ENCODE data around the gene APOA4.
"Not testable (repeated sequence)": the region's sequence is repeated elsewhere in the genome, so short reads cannot be mapped to it uniquely, and the experiment has no call there.

APOA4 gene

GRCh38 chr11:116828632-116829524 is 5.8 kb upstream of the APOA4 start:
- DNase-seq, result no peak

DNA sequence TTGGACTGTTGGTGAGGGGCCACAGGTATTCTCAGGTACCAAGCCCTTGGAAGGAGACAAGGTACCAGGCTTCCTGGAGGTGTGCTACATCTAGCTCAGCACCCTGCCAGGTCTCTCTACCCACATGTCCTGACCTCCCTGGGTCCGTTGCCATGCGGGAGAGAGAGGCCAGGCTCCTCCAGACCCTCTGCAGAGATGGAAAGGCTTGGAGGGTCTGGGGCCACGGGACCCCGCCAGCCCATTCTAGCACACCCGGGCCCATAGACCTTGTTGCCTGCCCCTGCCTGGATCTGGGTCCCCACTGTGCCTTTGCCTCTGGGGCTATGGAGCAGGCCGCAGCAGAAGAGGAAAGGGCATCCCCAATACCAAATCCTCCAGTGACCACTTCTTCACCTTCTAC is 4.4 kb upstream of the APOA4 start:
- no peak for DNase-seq

DNA sequence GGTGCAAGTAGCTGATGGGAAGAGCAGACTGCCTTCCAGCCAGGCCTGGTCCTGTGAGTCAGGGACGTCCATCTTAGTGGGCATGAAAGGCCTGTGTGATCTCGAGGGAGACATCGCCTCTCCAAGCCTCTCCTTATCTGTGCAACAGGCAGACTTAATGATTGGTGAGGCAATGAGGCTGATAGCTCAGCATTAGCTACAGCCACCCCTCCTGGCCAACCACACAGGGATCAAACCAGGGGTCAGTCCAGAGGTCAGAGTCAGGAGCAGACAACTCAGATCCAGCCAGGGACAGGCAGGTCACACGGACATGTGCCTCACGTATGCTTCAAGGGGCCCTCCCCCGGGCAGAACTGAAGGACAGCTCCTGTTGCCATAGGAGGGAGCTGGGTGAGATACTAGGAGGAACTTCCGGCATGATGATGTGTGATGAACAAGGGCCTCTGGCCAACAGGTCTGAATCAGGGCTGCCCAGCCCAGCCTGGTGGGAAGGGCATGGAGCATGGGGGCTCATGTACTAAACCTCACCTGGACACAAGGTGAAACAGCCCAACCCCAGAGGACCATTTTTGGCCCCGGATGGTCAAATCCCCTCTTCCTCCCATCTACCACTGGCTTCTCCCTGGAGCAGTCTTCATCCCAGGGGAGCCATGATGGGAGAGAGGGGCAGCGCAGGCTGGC is 3.8 kb upstream of the APOA4 start:
- no peak for DNase-seq

DNA sequence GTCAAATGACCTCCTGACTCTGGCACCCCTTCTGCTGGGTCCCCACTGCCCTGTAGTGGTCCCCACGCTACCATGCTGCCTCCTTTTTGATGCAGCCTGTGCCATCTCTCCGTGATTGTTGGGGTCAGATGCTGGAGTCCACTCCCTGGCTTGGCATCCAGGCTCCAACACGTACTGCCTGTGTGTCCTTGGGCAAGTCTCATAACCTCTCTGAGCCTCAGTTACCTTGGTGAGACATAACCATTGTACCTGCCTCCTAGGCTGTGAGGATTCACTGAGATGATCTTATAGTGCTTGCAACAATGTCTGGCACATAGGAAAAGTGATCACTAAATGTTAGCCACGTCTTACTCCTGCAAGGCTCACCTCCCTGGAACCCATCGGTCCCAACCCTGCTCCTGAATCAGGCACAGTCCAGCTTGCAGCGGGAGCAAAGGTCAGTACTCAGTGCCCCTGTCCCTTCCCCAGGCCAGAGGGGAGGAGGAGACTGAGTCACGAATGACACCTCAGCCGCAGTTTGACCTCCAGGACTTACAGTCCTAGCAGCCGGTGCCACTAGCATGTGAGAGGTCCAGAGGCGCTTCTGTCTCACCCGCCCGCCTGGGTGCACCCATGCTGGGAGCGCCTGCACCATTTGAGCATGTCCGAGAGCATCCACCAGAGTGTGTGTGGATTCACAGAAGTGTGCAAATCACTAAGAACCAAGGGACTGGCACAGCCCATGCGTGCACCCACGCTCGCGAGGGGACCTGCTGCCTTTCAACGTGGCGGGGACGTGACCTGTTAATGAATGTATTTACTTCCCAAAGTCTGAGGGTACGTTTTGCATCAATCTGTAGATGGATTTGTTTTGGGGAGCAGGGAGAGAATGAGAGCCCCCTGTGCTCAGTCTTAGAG is 3.0 kb upstream of the APOA4 start:
- no peak for DNase-seq

DNA sequence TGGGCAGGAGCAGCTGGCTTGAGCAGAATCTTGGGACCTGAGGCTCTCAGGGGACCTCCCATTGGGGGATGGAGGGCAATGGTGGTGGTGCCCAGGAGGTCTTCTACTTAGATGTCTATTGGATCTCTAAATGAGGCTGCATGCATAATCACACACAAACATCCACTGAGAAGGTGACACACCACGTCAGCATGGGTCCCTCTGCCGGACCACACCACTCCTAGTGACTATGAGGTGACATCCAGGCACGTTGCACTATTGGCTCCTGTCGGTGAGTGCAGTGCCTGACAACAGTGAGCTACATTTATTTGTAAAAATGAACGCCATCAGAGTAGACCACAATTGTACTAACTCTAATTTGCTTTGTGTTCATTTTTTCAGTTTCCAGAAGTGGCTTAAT is 2.3 kb upstream of the APOA4 start:
- DNase-seq, result no peak

GRCh38 chr11:116822575-116822974 is 529 bp downstream of the APOA4 start:
- no peak for DNase-seq

DNA sequence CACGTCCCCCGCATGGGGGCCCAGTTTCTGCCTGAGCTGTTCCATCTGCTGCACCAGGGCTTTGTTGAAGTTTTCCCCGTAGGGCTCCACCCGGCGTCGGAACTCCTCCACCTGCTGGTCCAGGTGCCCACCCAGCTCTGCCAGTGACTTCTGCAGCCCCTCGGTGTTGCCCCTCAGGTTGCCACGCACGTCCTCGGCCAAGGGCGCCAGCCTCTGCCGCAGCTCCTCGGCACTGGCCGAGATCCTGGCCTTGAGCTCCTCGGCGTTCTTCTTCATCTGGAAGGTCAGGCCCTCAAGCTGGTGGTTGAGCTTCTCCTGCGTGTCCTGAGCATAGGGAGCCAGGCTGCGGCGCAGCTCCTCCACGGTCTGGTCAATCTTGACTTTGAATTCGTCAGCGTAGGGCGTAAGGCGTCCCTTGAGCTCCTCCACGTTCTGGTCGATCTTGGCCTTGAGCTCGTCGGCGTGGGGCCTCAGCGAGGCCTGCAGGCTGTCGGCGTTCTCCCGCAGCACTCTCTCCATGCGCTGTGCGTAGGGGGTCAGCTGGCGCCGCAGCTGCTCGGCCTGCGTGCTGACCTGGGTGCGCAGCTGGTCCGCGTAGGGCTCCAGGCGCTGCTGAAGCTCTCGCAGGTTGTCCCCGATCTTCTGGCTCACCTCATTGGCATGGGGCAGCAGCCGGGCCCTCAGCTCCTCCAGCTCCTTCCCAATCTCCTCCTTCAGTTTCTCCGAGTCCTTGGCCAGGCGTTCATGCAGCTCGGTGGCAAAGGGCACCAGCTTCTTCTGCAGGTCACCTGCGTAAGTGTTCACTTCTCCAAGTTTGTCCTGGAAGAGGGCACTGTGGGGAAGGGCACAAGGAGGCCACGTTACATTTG is 1.8 kb downstream of the APOA4 start:
- DNase-seq, result no peak

DNA sequence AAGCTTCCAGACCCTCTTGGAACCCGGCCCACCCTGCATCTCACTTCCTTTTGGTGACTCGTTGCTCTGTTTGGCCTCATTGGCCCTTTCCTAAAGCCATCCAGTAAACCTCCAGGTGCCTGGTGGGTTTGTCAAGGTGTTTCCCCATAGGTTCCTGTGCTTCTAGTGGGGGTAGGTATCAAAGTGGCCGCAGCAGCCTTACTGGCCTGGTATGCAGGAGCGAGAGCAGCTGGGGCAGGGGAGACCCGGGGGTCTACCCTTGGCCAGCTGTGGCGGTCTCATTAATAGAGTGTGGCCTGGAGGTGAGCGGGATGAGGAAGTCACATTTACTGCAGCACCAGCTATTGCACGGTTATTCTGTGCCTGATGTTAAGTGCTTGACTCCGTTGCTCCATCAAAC is 4.1 kb downstream of the APOA4 start:
- DNase-seq, result no peak

GRCh38 chr11:116814502-116814901 is 8.6 kb downstream of the APOA4 start:
- DNase-seq, result no peak

- no peak for DNase-seq
These were observed 9.2 kb downstream of the APOA4 start for GRCh38 chr11:116813781-116814471.

- DNase-seq, result no peak
These were observed 9.9 kb downstream of the APOA4 start for GRCh38 chr11:116813170-116813569.

DNA sequence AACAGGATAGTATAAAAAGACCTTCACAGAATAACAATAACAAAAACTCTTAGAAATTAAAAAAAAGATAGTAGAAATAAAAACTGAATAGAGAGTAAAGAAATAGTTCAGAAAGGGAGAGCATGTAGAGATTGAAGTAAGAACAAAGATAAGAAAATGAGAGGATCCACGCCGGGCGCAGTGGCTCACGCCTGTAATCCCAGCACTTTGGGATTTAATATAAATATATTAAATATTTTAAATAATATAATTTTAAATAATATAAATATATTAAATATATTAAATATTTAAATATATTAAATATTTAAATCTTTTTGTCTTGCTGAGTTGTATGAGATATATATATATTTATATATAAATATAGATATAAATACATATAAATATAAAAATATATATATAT is 11.0 kb downstream of the APOA4 start:
- no peak for DNase-seq

- DNase-seq, result no peak
These were observed 11.9 kb downstream of the APOA4 start for GRCh38 chr11:116811194-116811593.

- no peak for DNase-seq
These were observed 14.6 kb downstream of the APOA4 start for GRCh38 chr11:116808262-116809175.

DNA sequence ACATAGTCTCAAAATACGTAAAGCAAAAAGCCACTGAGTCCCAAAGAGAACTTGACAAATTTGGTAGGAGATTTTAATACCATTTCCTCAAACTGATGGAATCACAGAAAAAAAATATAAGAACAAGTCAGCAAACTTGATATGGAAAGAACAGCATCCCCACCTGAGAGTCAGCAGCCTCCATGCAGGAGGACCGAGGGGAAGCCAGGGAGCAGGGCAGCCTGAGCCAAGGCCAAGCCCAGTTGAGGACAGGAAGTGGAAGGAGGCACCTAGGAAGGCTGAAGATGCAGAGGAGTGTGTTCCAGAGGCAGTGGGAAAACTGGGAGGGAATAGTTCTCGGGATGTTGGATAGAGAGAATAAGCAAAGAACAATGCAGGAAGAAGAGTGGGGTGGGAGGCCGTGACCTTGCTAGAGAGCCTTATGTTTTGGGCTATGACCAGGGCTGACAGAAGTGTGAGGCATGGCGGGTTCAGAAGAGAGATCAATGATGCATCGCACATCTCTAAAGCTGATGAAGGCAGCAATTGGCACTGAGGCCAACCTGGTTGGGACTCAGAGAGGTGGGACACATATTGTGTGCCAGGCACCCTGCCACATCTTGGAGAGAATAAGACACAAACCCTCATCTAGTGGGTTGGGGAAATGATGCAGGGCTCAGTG is 15.4 kb downstream of the APOA4 start:
- no peak for DNase-seq

DNA sequence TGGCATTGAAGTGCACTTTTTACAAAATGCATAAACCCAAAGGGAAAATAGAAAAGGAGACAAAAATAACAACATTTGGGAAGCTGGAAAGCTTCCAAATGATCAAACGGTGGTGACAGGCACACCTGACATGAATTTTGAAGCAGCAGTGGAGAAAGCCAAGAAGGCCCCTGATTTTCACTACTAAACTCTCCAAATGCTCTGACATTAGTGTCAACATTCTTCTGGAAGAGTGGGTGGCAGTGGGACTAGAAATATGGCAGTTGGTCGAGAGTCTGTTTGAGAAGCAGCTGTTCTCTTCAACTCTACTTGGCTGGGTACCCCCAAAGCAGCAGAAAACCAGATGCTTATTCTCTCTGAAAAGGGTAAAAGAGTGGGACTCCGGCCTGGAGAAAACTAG is 19.1 kb downstream of the APOA4 start:
- no peak for DNase-seq

GRCh38 chr11:116801662-116802061 is 21.4 kb downstream of the APOA4 start:
- DNase-seq, result not testable (repeated sequence)

- DNase-seq, result no peak
These were observed 22.5 kb downstream of the APOA4 start for GRCh38 chr11:116800610-116801009.

- DNase-seq, result no peak
These were observed 24.7 kb downstream of the APOA4 start for GRCh38 chr11:116798368-116798767.

DNA sequence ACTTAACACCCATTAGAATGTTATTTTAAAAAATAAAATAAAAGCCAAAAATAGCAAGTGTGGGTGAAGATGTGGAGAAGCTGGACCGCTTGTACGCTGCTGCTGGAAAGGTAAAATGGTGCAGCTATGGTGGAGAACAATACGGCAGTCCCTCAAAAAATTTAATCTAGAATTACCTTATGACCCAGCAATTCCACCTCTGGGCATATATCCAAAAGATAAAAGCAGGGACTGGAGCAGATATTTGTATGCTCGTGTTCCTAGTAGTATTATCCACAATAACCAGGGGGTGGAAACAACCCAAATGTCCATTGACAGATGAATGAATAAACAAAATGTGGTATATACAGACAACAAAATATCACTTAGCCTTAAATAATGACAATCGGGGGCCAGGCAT is 25.3 kb downstream of the APOA4 start:
- no peak for DNase-seq
